Activated CD4-positive, alpha-beta memory T cell treated with anti-CD3 and anti-CD28 coated beads, Interleukin-2, amount 10 ng/mL, durations not matched to agents 7 days and 5 days (primary cell): ENCODE data around the gene DIAPH1. TPM values are rescaled to one million over a fixed set of nuclear protein-coding genes. Genes with fewer than 3 reads are reported as not detected.

Experiments used
- CTCF ChIA-PET: fragments of 350-600 bp; sonication (Branson Sonifier 250); formaldehyde crosslinking; loops from one replicate; lab custom pipeline; 2021; ENCODE audit warnings: antibody characterized with exemption, inconsistent platforms; lab: Charles Lee
- POLR2A ChIA-PET: fragments of 350-600 bp; sonication (Branson Sonifier 250); formaldehyde crosslinking; loops from one replicate; lab custom pipeline; 2021; ENCODE audit warnings: antibody characterized with exemption; lab: Charles Lee
- DNase-seq: peaks from one replicate; pipeline ENCODE4 v3.0.0-alpha.2; 2020
- H3K27ac Mint-ChIP-seq: one replicate; pipeline ENCODE4 v1.8.0; 2021; ENCODE audit warnings: mild to moderate bottlenecking, mixed read lengths
- H3K27me3 Mint-ChIP-seq: one replicate; pipeline ENCODE4 v1.8.0; 2021; ENCODE audit warnings: mixed read lengths
- H3K36me3 Mint-ChIP-seq: one replicate; pipeline ENCODE4 v1.8.0; 2021; ENCODE audit warnings: low read depth, mixed read lengths
- H3K4me1 Mint-ChIP-seq: one replicate; pipeline ENCODE4 v1.8.0; 2021; ENCODE audit warnings: mixed read lengths
- H3K4me3 Mint-ChIP-seq: one replicate; pipeline ENCODE4 v1.8.0; 2021; ENCODE audit warnings: mild to moderate bottlenecking, mixed read lengths
- H3K9me3 Mint-ChIP-seq: one replicate; pipeline ENCODE4 v1.8.0; 2021; ENCODE audit warnings: mixed read lengths
- total RNA-seq, 2 experiments: library from RNA; stranded (reverse); gene quantifications; one replicate each; pipeline ENCODE4 v1.2.3, GENCODE V29; 2021

Gene DIAPH1
- total RNA-seq, 2 experiments from 2014 or later, result 317 to 323 TPM

GRCh38 chr5:141651728-141652105 lies 32.9 kb upstream of the DIAPH1 start:
- POLR2A ChIA-PET, result interaction anchor here (1.1 to 6.8 kb wide), 11 partner anchors 8 to 317 kb away, joined by 3 to 98 read pairs (median 7); partner anchors contain the start of genes DELE1, HDAC3, RELL2 and RNF14
- H3K27me3 Mint-ChIP-seq, result no peaks in the 10 kb centered on the region

GRCh38 chr5:141650851-141651727 lies 32.3 kb upstream of the DIAPH1 start, which contains the start of gene FCHSD1:
FCHSD1 (minus strand) TSS chr5:141651418; CDS start chr5:141651368, 50 bp downstream.
- peaks cover 25% of the 10 kb centered on the region for H3K36me3 Mint-ChIP-seq
- H3K4me3 Mint-ChIP-seq, result peak within 1 kb of the TSS; percentile 98

More at GRCh38 chr5:141651728-141652105, 32.9 kb upstream of the DIAPH1 start:
- H3K9me3 Mint-ChIP-seq, result no peaks in the 10 kb centered on the region
- CTCF ChIA-PET, result interaction anchor here (0.7 to 2.4 kb wide), 13 partner anchors 9 to 309 kb away, joined by 3 to 21 read pairs (median 7); partner anchors contain the start of genes DIAPH1, HDAC3 and RELL2
- H3K4me1 Mint-ChIP-seq, result peaks cover 30% of the 10 kb centered on the region
- H3K27ac Mint-ChIP-seq, result peak overlapping the region; percentile 89
- peak overlapping the region; percentile 98 for H3K4me3 Mint-ChIP-seq
- H3K36me3 Mint-ChIP-seq, result peaks cover 20% of the 10 kb centered on the region
- no peak for DNase-seq

GRCh38 chr5:141649972-141650371 lies 31.2 kb upstream of the DIAPH1 start:
- H3K27me3 Mint-ChIP-seq, result no peaks in the 10 kb centered on the region
- POLR2A ChIA-PET, result interaction anchor here (4.0 to 6.8 kb wide), 2 partner anchors 8 to 12 kb away, joined by 34 to 98 read pairs; partner anchors contain the start of genes HDAC3 and RELL2
- no peaks in the 10 kb centered on the region for H3K9me3 Mint-ChIP-seq
- peak overlapping the region; percentile 50 for H3K27ac Mint-ChIP-seq
- DNase-seq, result no peak
- CTCF ChIA-PET, result interaction anchor here (1.0 kb wide), 1 partner anchor 43 kb away, joined by 4 read pairs; no protein-coding TSS in a partner anchor
- peak overlapping the region; percentile 98 for H3K4me3 Mint-ChIP-seq
- peaks cover 32% of the 10 kb centered on the region for H3K36me3 Mint-ChIP-seq
- H3K4me1 Mint-ChIP-seq, result peaks cover 34% of the 10 kb centered on the region

More at GRCh38 chr5:141650851-141651727, 32.3 kb upstream of the DIAPH1 start, which contains the start of gene FCHSD1:
- Mint-ChIP-seq H3K9me3 (no peaks in the 10 kb centered on the region), H3K27me3 (no peaks in the 10 kb centered on the region), H3K4me1 (peaks cover 32% of the 10 kb centered on the region), H3K27ac (peak within 1 kb of the TSS; percentile 89)
- DNase-seq, result peak; percentile 89
- ChIA-PET CTCF (interaction anchor here (0.8 to 2.4 kb wide), 14 partner anchors 9 to 483 kb away, joined by 3 to 21 read pairs (median 6); partner anchors contain the start of genes DIAPH1, HDAC3, RELL2 and RNF14), POLR2A (interaction anchor here (0.7 to 6.8 kb wide), 15 partner anchors 9 to 318 kb away, joined by 3 to 98 read pairs (median 5); partner anchors contain the start of genes DELE1, DIAPH1, HDAC3 and RELL2)

- peaks cover 38% of the 10 kb centered on the region for H3K36me3 Mint-ChIP-seq
- H3K4me1 Mint-ChIP-seq, result peaks cover 35% of the 10 kb centered on the region
- ChIA-PET CTCF (interaction anchor here (0.8 to 2.1 kb wide), 4 partner anchors 12 to 57 kb away, joined by 3 to 10 read pairs (median 4); partner anchors contain the start of genes HDAC3 and RELL2), POLR2A (interaction anchor here (1.4 to 6.8 kb wide), 3 partner anchors 8 to 12 kb away, joined by 3 to 98 read pairs (median 34); partner anchors contain the start of genes HDAC3 and RELL2)
- DNase-seq, result no peak
- no peak overlapping the region for H3K27ac Mint-ChIP-seq
- no peak overlapping the region for H3K4me3 Mint-ChIP-seq
- no peaks in the 10 kb centered on the region for H3K27me3 Mint-ChIP-seq
- H3K9me3 Mint-ChIP-seq, result no peaks in the 10 kb centered on the region
These were observed 30.4 kb upstream of the DIAPH1 start for GRCh38 chr5:141649056-141649688.

GRCh38 chr5:141647851-141648250 lies 29.1 kb upstream of the DIAPH1 start:
- no peak overlapping the region for H3K27ac Mint-ChIP-seq
- no peak for DNase-seq
- no peaks in the 10 kb centered on the region for H3K9me3 Mint-ChIP-seq
- ChIA-PET CTCF (interaction anchor here (1.0 to 2.1 kb wide), 3 partner anchors 10 to 55 kb away, joined by 3 to 10 read pairs (median 4); partner anchors contain the start of genes HDAC3 and RELL2), POLR2A (interaction anchor here (0.8 to 6.8 kb wide), 4 partner anchors 10 to 322 kb away, joined by 3 to 98 read pairs (median 3); partner anchors contain the start of genes HDAC3 and RELL2)
- H3K36me3 Mint-ChIP-seq, result peaks cover 43% of the 10 kb centered on the region
- peaks cover 35% of the 10 kb centered on the region for H3K4me1 Mint-ChIP-seq
- H3K4me3 Mint-ChIP-seq, result no peak overlapping the region
- H3K27me3 Mint-ChIP-seq, result no peaks in the 10 kb centered on the region

- ChIA-PET POLR2A (interaction anchor here (0.9 to 6.8 kb wide), 3 partner anchors 10 to 323 kb away, joined by 3 to 98 read pairs (median 3); partner anchors contain the start of genes HDAC3 and RELL2), CTCF (interaction anchor here (0.9 to 1.0 kb wide), 2 partner anchors 10 to 37 kb away, joined by 3 read pairs; partner anchors contain the start of genes HDAC3 and RELL2)
- no peak for DNase-seq
- H3K4me3 Mint-ChIP-seq, result no peak overlapping the region
- H3K27ac Mint-ChIP-seq, result no peak overlapping the region
- no peaks in the 10 kb centered on the region for H3K9me3 Mint-ChIP-seq
- H3K27me3 Mint-ChIP-seq, result no peaks in the 10 kb centered on the region
- H3K36me3 Mint-ChIP-seq, result peaks cover 46% of the 10 kb centered on the region
- peaks cover 37% of the 10 kb centered on the region for H3K4me1 Mint-ChIP-seq
These were observed 28.4 kb upstream of the DIAPH1 start for GRCh38 chr5:141647242-141647641.

- no peaks in the 10 kb centered on the region for H3K27me3 Mint-ChIP-seq
- DNase-seq, result no peak
- H3K9me3 Mint-ChIP-seq, result no peaks in the 10 kb centered on the region
- ChIA-PET POLR2A (interaction anchor here (1.1 to 6.8 kb wide), 3 partner anchors 8 to 13 kb away, joined by 3 to 98 read pairs (median 4); partner anchors contain the start of genes HDAC3 and RELL2), CTCF (interaction anchor here (1.0 to 1.8 kb wide), 3 partner anchors 13 to 27 kb away, joined by 4 to 5 read pairs (median 4); partner anchors contain the start of gene DIAPH1)
- H3K27ac Mint-ChIP-seq, result no peak overlapping the region
- peaks cover 39% of the 10 kb centered on the region for H3K4me1 Mint-ChIP-seq
- no peak overlapping the region for H3K4me3 Mint-ChIP-seq
- peaks cover 55% of the 10 kb centered on the region for H3K36me3 Mint-ChIP-seq
These were observed 27.2 kb upstream of the DIAPH1 start for GRCh38 chr5:141646026-141646425.

- ChIA-PET POLR2A (interaction anchor here (0.5 to 3.2 kb wide), 7 partner anchors 8 to 45 kb away, joined by 3 to 34 read pairs (median 4); partner anchors contain the start of gene FCHSD1), CTCF (interaction anchor here (0.6 to 3.6 kb wide), 7 partner anchors 9 to 78 kb away, joined by 3 to 30 read pairs (median 4); partner anchors contain the start of gene FCHSD1)
- H3K36me3 Mint-ChIP-seq, result peaks cover 55% of the 10 kb centered on the region
- H3K27me3 Mint-ChIP-seq, result no peaks in the 10 kb centered on the region
- peaks cover 41% of the 10 kb centered on the region for H3K4me1 Mint-ChIP-seq
- peak overlapping the region; percentile 58 for H3K27ac Mint-ChIP-seq
- no peak for DNase-seq
- H3K9me3 Mint-ChIP-seq, result no peaks in the 10 kb centered on the region
- H3K4me3 Mint-ChIP-seq, result no peak overlapping the region
These were observed 23.0 kb upstream of the DIAPH1 start for GRCh38 chr5:141641634-141642267.

- ChIA-PET POLR2A (interaction anchor here (1.2 to 3.2 kb wide), 3 partner anchors 8 to 33 kb away, joined by 3 to 34 read pairs (median 4); partner anchors contain the start of gene FCHSD1), CTCF (interaction anchor here (1.4 to 3.6 kb wide), 2 partner anchors 22 to 48 kb away, joined by 6 to 30 read pairs; partner anchors contain the start of gene DIAPH1)
- Mint-ChIP-seq H3K4me3 (no peak overlapping the region), H3K4me1 (peaks cover 45% of the 10 kb centered on the region), H3K9me3 (no peaks in the 10 kb centered on the region), H3K27ac (no peak overlapping the region), H3K36me3 (peaks cover 46% of the 10 kb centered on the region), H3K27me3 (no peaks in the 10 kb centered on the region)
- no peak for DNase-seq
These were observed 21.9 kb upstream of the DIAPH1 start for GRCh38 chr5:141640698-141641097.

GRCh38 chr5:141640051-141640415 lies 21.2 kb upstream of the DIAPH1 start:
- POLR2A ChIA-PET, result interaction anchor here (3.2 to 5.0 kb wide), 2 partner anchors 9 to 11 kb away, joined by 34 to 98 read pairs; partner anchors contain the start of gene FCHSD1
- CTCF ChIA-PET, result interaction anchor here (1.4 kb wide), 1 partner anchor 21 kb away, joined by 6 read pairs; the partner anchor contains the start of gene DIAPH1
- no peaks in the 10 kb centered on the region for H3K27me3 Mint-ChIP-seq

More at GRCh38 chr5:141640051-141640415, 21.2 kb upstream of the DIAPH1 start:
- Mint-ChIP-seq H3K4me3 (no peak overlapping the region), H3K4me1 (peaks cover 50% of the 10 kb centered on the region), H3K36me3 (peaks cover 44% of the 10 kb centered on the region), H3K9me3 (no peaks in the 10 kb centered on the region), H3K27ac (no peak overlapping the region)
- no peak for DNase-seq
